Nephron (organoid): Measurements from ENCODE around the gene ESR1.

ENCODE experiments used
- H3K27ac Mint-ChIP-seq, 3 experiments: 2 replicates each; pipeline ENCODE4 v1.8.0; 2020; ENCODE audit warnings: mixed read lengths in 3 of 3, mild to moderate bottlenecking in 2 of 3, moderate library complexity in 1 of 3
- H3K27me3 Mint-ChIP-seq: 2 replicates; pipeline ENCODE4 v1.8.0; 2021; ENCODE audit warnings: low read depth, mild to moderate bottlenecking, moderate library complexity, mixed read lengths
- H3K36me3 Mint-ChIP-seq: 2 replicates; pipeline ENCODE4 v1.8.0; 2020; ENCODE audit warnings: low read depth, mixed read lengths
- H3K4me1 Mint-ChIP-seq: 2 replicates; pipeline ENCODE4 v1.8.0; 2020; ENCODE audit warnings: mixed read lengths
- H3K4me3 Mint-ChIP-seq, 3 experiments: 2 replicates each; pipeline ENCODE4 v1.8.0; 2020; ENCODE audit warnings: mild to moderate bottlenecking in 3 of 3, mixed read lengths in 3 of 3, moderate library complexity in 2 of 3
- H3K9me3 Mint-ChIP-seq: 2 replicates; pipeline ENCODE4 v1.8.0; 2020; ENCODE audit warnings: mixed read lengths
- TF ChIP-seq, protein P1 (sequence below), 3 experiments: fragments of 200-600 bp; sonication (generic); IDR thresholded peaks; one replicate each; pipeline ENCODE4 v1.5.0; 2021; ENCODE audit warnings: antibody characterized with exemption in 3 of 3; ENCODE audit not compliant: unreplicated experiment in 3 of 3

The ESR1 gene

GRCh38 chr6:152053332-152053731 lies 245.8 kb downstream of the ESR1 start:
- TF ChIP-seq, protein P1, sequence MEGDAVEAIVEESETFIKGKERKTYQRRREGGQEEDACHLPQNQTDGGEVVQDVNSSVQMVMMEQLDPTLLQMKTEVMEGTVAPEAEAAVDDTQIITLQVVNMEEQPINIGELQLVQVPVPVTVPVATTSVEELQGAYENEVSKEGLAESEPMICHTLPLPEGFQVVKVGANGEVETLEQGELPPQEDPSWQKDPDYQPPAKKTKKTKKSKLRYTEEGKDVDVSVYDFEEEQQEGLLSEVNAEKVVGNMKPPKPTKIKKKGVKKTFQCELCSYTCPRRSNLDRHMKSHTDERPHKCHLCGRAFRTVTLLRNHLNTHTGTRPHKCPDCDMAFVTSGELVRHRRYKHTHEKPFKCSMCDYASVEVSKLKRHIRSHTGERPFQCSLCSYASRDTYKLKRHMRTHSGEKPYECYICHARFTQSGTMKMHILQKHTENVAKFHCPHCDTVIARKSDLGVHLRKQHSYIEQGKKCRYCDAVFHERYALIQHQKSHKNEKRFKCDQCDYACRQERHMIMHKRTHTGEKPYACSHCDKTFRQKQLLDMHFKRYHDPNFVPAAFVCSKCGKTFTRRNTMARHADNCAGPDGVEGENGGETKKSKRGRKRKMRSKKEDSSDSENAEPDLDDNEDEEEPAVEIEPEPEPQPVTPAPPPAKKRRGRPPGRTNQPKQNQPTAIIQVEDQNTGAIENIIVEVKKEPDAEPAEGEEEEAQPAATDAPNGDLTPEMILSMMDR (IDR thresholded peaks at IDR 0.05; ENCODE audit: unreplicated experiment in 3 of 3) = no peak
- Mint-ChIP-seq H3K4me1 (no peaks in the 10 kb centered on the region), H3K27ac (no peak overlapping the region), H3K36me3 (no peaks in the 10 kb centered on the region), H3K9me3 (no peaks in the 10 kb centered on the region), H3K4me3 (no peak overlapping the region), H3K27me3 (no peaks in the 10 kb centered on the region)

- TF ChIP-seq, protein P1 (IDR thresholded peaks at IDR 0.05; ENCODE audit: unreplicated experiment in 3 of 3) = no peak
- Mint-ChIP-seq H3K4me1 (no peaks in the 10 kb centered on the region), H3K27ac (no peak overlapping the region), H3K27me3 (no peaks in the 10 kb centered on the region), H3K9me3 (no peaks in the 10 kb centered on the region), H3K4me3 (no peak overlapping the region), H3K36me3 (no peaks in the 10 kb centered on the region)
These were observed 247.0 kb downstream of the ESR1 start for GRCh38 chr6:152054441-152054840.

- H3K27ac Mint-ChIP-seq = no peak overlapping the region
- H3K27me3 Mint-ChIP-seq = no peaks in the 10 kb centered on the region
- H3K4me1 Mint-ChIP-seq = no peaks in the 10 kb centered on the region
- H3K36me3 Mint-ChIP-seq = no peaks in the 10 kb centered on the region
- no peaks in the 10 kb centered on the region for H3K9me3 Mint-ChIP-seq
- TF ChIP-seq, protein P1 (IDR thresholded peaks at IDR 0.05; ENCODE audit: unreplicated experiment in 3 of 3) = no peak
- H3K4me3 Mint-ChIP-seq = no peak overlapping the region
These were observed 248.0 kb downstream of the ESR1 start for GRCh38 chr6:152055517-152055916.

- H3K4me3 Mint-ChIP-seq = no peak overlapping the region
- no peaks in the 10 kb centered on the region for H3K9me3 Mint-ChIP-seq
- no peak overlapping the region for H3K27ac Mint-ChIP-seq
- H3K27me3 Mint-ChIP-seq = no peaks in the 10 kb centered on the region
- H3K4me1 Mint-ChIP-seq = no peaks in the 10 kb centered on the region
- TF ChIP-seq, protein P1 (IDR thresholded peaks at IDR 0.05; ENCODE audit: unreplicated experiment in 3 of 3) = no peak
- no peaks in the 10 kb centered on the region for H3K36me3 Mint-ChIP-seq
These were observed 250.5 kb downstream of the ESR1 start for GRCh38 chr6:152057832-152058498.

DNA sequence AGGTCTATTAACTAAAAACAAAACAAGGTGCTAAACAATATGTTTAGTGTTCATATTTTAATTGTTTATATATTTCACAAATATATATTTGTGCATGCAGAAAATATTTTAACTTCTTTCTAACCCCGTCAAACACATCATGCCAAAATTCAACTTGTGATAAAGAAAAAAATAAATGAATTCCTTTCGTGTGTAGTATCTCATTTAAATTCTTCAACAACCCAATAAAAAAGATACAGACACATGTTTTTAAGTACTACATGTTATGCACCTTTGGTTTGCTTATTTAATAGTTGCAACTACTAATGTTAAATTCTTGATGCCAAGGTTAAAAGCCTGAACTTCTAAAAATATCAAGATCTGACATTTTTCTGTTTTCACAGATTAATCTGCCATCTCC lies 252.4 kb downstream of the ESR1 start:
- no peaks in the 10 kb centered on the region for H3K9me3 Mint-ChIP-seq
- H3K36me3 Mint-ChIP-seq = no peaks in the 10 kb centered on the region
- H3K4me1 Mint-ChIP-seq = no peaks in the 10 kb centered on the region
- no peak overlapping the region for H3K4me3 Mint-ChIP-seq
- TF ChIP-seq, protein P1 (IDR thresholded peaks at IDR 0.05; ENCODE audit: unreplicated experiment in 3 of 3) = no peak
- no peak overlapping the region for H3K27ac Mint-ChIP-seq
- no peaks in the 10 kb centered on the region for H3K27me3 Mint-ChIP-seq

DNA sequence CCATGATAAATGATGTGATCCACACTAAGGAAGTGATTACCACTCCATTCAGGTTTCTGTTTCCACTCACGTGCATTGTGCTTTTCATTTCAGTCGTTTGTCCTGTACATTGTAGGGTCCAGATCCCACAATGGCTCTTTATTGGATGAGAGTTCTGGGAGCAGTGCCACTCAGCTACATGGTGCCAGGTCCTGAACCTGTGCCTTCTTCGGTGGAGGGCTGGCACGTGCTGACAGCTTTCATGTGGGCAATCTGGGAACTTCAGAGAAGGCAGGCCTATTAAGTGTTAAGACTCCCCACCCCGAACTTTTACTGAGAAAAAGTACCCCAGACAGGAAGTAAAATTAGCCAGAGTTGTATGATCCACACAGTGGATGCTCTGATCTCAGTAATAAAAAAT lies 255.0 kb downstream of the ESR1 start:
- H3K4me1 Mint-ChIP-seq = no peaks in the 10 kb centered on the region
- TF ChIP-seq, protein P1 (IDR thresholded peaks at IDR 0.05; ENCODE audit: unreplicated experiment in 3 of 3) = no peak
- no peak overlapping the region for H3K27ac Mint-ChIP-seq
- H3K27me3 Mint-ChIP-seq = no peaks in the 10 kb centered on the region
- H3K9me3 Mint-ChIP-seq = no peaks in the 10 kb centered on the region
- no peaks in the 10 kb centered on the region for H3K36me3 Mint-ChIP-seq
- no peak overlapping the region for H3K4me3 Mint-ChIP-seq
